Activated CD8-positive, alpha-beta memory T cell treated with anti-CD3 and anti-CD28 coated beads, Interleukin-2, amount 50 U/mL, for 4 hours (primary cell): ENCODE data around the gene ESR2.
"Not testable (repeated sequence)": the region's sequence is repeated elsewhere in the genome, so short reads cannot be mapped to it uniquely, and the experiment has no call there.

ENCODE experiments used
- DNase-seq: peaks from one replicate; pipeline ENCODE4 v3.0.0-alpha.2; 2020

Gene ESR2

DNA sequence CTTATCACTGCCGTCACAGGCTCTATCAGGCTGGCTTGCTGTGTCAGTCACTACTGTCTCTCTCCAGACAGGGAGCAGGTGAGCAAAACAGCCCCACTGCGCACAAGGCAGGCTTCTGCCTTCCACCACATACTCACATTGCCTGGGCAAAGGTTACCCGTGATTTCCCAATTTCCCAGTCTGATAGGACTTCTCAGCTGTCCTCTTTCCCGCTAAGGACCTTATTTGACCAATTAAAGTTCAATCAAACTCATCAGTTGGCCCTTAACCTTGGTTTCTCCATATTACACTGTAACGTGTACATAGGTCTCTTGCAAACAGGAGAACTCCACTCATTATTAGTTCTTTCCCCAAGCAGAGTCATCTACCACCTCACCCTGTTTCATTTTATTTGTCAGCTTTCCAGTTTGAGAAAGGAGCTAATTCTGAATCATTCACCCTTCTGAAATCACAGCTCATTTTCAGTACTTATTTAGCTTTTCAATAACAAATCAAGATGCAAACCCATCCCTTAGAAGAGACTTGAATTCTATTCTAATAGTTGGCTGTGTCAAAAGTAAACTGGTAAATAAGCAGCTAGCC, 170.8 kb downstream of the ESR2 start:
- no peak for DNase-seq

DNA sequence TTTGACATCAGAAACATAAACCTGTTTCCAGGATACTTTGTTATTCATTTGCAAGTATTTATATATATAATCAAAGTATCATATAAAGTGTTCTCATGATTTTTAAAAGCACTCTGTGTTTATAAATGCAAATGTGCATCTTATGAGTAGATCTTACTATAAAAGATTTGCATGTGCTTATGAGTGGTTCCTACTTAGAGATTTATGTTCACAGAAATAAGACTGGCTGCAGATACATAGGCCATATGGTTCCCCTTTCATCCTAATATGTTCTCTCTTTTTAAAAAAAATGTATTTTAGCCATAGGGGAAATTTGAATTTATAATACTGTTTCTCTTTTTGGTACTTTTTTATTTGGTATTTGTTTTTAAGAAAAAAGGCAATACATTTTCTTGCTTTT, 174.2 kb downstream of the ESR2 start:
- DNase-seq, result no peak

DNA sequence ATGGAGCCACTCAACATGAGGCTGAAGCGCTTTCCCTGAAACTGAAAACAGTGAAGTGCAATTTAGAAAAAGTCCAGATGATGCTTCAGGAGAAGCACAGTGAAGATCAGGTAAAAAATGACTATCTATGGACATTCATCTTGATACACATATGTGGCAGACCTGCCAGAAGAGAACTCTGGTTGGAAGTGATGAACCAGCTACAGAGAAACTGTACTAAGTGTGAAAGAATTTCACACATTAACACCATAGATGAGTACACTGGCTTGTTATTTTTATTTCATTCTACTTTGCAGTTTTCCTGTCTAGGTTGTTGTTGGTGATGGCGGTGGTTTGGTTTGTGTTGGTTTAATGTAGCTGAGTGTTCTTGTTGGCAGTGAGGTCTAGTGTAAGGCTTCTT, 174.7 kb downstream of the ESR2 start:
- no peak for DNase-seq

DNA sequence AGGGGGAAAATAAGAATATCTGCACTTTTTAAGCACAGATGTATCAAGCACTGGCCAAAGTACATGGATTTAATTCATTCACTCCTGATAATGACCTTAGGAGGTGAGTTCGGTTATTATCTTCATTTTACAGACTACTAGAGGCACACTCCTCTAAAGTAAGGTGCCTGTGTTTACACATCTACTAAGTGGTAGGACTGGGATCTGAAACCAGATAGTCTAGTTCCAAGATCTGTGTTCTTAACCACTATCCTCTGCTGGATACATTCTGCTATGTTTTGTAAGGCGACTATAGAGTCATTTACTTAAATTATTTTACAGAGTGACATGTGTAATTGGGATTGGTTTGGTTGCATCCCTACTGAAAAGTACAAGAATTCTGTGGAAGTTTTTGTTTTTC, 175.3 kb downstream of the ESR2 start:
- no peak for DNase-seq

DNA sequence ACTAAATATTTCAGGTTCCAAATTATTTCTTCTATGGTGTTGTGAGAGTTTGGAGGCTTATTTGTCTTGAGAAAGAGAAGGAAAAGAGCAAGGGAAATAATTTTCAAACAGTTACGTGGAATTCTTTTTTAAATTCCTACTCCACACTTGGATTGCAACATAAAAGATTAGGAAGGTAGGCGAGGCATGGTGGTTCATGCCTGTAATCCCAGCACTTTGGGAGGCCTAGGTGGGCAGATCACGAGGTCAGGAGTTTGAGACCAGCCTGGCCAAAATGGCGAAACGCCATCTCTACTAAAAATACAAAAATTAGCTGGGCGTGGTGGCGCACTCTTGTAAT, 175.8 kb downstream of the ESR2 start:
- DNase-seq, result not testable (repeated sequence)

DNA sequence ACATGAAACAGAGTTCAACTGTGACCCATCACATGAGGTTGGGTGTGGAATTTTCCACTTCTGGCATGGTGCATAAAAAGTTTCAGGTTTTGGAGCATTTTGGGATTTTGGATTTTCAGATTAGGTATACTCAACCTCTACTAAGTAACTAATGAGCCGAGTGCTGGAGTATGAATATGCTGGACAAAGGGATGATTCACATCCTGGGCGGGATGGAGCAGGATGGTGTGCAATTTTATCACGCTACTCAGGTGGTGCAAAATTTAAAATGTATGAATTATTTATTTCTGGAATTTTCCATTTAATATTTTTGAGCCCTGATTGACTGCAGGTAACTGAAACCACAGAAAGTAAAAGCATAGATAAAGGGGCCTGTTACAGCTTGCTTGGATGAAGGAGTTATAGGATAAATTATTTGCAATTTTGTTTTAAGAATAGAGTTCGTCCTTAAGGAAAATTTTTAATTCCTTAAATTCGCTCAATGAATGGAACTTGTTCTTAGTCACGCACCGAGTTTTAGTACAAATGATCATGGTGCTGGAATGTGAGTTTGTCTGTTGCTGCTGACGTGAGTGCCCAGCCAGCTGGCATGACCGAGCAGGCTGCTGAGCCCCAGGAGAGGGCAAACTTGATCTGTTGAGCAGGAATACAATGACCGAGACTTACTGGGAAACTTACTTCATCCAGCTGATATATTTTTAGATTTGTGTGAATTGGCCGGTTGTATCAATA, 176.3 kb downstream of the ESR2 start:
- DNase-seq, result no peak

DNA sequence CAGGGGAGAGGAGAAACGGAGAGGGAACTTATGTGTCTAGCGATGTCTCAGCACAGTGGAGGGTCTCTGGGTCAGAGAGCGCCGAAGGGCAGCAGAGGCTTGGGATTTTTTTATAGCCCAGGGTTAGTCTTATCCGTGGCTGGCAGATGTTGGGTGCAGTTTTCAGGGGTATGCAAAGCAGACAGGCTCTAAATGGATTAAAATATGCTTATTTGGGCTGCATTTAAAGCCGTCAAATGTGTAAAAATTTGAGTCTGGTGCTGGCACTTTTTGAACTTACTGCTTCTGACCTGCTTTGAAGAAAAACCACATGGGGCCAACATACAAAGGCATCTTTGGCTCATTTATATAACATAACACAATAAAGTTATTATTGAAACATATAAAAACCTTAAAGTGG, 178.8 kb downstream of the ESR2 start:
- DNase-seq, result no peak

DNA sequence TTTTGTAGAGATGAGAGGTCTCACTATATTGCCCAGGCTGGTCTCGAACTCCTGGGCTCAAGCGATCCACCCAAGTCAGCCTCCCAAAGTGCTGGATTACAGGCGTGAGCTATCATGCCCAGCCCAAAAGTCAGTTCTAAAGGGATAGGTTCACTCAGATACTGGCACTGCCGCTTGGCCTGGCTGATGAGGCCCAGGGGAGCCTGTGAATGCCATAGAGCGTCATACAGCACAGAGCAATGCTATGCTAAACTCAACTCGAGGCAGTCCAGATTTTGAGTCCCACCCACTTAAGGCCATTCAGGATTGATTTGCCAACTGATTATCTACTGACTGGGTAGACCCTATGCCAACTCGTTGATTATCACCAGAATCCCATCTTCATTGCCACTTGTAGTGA, 179.4 kb downstream of the ESR2 start:
- no peak for DNase-seq

DNA sequence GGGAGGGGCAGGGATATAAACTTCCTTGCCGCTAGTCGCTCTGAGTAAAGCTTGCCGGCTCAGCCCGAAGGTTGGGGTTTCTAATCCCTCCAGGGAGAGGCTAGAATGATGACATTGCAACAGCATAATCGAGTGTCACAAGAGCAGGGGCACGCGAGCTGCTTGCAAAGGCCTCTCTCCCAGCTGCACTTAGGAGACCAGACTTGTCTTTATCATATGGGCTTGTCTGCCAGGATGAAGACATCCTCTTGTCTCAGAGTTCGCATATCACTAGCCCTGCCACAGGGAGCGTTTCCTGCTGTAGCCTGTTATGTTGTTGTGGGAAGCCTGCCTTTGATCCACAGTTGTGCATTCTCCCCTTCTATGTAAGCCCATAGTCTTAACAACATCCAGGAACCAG, 180.0 kb downstream of the ESR2 start:
- no peak for DNase-seq

DNA sequence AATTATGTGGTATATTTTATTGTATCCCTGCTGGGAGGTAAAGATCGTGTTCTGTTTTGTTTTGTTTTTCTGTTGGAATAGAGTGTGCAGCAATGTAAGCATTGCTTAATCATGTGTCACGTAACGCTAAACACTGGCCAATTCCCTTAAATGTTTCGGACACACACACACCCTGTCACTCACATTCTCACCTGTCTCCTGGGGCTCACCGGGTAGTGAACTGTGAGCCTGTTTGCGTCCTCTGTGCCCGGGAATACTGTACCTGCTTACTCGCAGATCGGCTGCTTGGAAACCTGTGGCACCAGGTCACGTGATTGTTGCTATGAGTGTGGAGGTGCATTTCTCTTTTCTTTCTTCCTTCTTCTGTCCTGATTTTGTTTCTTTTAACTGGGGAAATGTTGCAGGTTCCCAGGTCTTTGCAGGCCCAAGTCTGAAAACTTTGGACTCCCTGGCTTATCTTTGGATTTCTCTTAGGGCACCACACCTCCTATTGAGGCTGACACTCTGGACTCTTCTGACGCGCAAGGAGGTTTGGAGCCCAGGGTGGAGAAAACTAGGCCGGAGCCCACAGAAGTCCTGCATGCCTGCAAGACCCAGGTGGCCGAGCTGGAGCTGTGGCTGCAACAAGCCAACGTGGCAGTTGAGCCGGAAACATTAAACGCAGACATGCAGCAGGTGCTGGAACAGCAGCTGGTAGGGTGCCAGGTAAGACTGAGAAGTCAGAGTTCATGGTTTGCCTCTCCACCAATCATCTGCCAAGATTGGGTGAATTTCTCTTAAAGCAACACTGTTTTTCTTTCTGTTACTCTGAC, 181.1 kb downstream of the ESR2 start:
- DNase-seq, result no peak

DNA sequence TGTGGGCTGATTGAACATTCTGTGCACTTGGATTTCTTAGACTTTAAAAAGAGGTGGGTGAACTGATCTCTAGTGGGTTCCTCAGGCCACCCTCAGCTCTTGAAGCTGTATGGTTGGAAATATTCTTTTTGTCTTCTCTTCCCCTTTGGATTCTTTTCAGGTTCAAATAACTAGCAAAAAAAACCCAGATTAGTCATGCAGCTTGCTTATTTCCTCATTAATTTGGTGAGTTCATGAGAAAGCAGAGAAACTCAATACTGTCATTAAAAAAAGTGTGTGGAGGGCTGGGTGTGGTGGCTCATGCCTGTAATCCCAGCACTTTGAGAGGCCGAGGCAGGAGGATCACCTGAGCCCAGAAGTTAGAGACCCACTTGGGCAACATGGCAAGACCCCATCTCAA, 183.4 kb downstream of the ESR2 start:
- no peak for DNase-seq

DNA sequence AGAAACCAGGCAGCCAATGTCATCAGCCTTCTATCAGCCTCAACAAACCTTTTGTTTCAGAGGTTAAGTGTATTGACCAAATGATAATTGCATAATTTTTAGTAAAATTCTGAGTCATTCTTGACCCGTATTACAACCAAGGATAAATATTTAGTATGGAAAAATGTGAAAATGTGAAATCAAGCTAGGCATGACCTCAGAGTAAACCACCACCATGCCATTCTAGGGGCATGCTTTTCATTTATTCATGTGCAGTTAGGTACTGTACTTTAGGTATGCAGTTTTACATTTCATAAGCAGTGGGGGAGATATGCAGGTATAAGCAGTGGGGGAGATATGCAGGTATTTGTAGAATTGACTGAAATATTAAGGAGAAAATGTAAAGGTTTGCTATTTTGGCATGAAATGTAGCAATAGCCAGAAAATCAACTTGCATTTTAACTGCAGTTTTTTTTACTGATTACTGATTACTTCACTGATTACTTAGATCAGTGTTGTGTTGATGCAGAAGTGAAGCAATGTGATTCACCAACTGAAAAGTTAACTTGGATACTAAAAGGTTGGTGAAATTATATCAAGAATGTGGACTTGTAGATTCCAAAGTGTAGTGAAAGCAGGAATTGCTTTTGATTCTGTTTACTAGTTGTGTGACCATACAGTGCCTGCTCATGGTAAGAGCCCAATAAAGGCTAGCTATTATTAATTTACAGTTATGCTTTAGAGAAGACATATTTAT, 184.2 kb downstream of the ESR2 start:
- DNase-seq, result no peak

DNA sequence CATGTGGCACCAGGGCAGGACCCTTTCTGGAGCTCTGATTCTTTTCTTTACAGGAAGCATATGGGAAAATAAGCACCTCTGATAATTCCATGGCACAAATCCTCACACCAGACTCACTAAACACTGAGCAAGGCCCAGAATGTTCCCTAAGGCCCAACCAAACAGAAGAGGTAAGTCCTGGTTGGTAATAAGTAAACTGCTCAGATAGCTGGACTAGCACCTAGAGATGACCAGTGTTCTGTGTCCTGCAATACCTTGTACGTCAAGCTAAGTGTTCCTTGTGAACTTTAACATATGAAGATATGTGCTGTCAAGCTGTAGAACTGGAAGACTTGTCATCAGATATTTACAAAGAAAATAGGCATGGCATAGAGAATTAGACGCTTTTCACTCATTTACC, 186.7 kb downstream of the ESR2 start:
- DNase-seq, result no peak

DNA sequence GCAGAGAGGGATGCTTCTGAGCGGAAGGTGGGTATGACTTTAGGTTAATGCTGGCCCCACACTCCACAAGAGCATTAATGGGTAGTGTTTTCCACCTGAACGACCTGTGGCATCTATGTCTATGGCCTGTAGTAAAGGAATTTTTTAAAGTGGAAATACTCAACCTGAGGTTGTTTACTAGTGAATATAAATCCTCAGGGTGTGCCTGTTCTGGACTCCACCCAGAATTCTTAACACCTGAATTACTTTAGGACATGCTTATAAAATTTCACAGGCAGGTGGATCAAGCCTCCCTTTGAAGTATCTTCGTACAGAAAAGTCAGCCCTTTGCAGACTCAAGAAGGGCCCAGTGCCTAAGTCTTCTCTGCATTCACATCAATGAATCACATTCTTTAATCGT, 196.1 kb downstream of the ESR2 start:
- DNase-seq, result no peak

DNA sequence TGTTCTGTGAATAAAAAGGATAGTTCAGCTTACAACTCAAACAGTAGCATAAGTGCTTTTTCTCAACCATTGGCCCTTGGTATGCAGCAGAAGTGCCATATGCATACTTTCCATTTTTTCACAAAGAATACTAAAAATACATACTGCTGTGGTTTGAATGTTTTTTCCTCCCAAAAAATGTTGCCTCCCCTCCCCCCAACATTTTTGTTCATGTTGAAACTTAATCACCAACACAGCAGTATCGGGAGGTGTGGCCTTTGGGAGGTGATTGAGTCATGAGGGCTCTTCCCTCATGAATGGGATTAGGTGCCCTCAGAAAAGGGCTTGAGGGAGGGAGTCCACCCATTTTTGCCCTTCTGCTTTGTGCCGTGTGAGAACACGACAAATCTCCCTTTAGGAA, 198.6 kb downstream of the ESR2 start:
- no peak for DNase-seq

DNA sequence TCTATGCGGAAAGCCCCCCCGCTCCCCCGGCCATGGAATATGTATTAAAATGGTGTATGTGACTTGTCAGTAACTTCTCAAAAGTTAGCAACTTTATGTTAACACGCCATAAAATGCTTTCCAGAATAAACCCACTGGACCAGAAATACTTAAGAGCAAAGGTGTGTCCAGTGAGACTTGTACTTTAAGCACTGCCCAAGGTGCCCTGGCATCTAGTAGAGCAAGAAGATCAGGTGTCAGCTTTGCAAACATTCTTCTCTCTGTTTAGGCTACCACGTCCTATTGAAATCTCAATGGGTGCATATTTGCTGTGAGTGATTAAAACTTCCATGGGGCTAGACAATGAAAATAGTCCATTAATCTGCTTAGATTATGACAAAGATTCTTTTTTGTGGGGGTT, 201.2 kb downstream of the ESR2 start:
- no peak for DNase-seq

DNA sequence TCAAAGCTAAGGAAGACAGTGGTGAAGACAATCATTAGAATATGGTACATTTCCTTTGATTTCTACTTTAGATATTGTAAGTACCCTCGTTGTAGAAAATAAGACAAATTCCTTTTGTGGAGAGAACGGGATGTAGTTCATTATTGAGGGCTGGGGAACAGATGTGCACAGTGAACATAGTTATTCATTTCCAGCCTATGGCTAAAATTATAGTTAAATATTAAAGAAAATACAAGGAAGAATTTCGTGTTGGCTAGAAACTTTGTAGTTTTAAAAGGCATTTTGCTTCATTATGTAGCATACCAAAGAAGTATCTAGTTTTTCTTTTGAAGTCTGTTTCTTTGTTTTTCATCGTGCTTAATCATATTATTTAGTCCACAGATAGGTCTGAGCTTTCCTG, 201.8 kb downstream of the ESR2 start:
- DNase-seq, result no peak

DNA sequence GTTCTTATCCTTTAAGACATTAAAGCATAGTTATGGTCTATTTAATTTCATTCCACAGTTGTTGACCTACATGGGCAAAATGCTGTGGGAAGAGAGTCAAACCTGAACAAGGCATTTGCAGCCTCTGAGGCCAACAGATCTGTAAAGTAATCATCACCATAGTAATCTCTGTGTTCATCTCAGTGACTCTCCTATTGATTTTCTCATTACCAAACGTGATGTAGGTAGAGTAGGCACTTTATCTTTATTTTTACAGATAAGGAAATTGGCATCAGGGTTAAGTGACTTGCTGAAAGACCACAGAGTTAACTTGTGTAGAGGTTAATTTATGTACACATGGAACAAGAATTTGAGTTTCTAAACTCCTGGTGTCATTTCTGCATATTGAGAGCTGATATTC, 203.0 kb downstream of the ESR2 start:
- DNase-seq, result no peak

DNA sequence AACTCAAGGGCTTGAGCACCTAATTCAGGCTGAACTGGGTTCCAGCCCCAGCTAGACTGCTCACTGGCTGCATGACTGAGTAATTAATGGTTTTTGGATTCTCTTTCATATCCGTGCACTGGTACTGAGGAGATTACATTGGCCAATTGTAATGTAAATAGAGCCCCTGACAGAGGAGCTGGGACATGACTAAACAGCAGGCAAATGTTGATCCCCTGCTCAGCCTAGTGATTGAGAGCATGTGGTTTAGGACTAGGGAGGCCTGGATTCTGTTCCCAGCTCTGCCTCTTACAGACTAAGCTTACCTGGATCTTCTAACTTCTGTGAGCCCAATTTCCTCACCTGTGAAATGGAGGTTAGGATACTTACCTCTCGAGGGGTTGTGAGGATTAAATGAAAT, 204.3 kb downstream of the ESR2 start:
- no peak for DNase-seq

DNA sequence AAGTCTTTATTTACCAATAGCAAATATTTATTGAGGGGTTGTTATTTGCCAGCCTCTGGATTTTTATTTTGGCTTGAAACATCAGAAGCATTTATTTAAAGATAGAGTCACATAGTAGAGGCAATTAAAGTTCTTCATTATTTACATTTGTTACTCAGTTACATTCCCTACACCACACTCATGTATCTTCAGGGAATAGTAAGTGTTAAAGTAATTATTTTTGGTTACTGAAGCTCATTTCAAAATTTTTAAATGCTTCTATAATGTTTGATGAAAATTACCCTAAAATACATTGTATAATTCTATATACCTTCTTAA, 205.6 kb downstream of the ESR2 start:
- DNase-seq, result no peak

DNA sequence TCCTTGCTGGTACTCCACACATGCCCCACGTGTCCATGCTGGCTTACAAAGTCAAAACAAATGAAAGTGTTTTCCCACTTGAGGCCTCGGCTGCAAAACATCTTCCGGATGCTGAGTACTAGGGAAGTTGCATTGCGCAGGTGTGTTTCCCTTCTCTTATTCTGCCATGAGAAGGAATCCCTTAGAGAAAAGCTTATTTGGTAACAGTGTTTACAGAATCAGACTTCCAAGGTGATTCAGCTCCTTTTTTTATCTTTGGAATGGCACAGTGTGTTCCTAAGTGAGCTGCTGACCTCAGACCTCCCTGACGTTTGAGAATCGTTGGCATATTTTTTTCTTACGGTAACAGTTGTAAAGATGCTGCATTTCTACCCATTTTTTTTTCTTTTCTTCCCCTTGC, 211.3 kb downstream of the ESR2 start:
- DNase-seq, result no peak

DNA sequence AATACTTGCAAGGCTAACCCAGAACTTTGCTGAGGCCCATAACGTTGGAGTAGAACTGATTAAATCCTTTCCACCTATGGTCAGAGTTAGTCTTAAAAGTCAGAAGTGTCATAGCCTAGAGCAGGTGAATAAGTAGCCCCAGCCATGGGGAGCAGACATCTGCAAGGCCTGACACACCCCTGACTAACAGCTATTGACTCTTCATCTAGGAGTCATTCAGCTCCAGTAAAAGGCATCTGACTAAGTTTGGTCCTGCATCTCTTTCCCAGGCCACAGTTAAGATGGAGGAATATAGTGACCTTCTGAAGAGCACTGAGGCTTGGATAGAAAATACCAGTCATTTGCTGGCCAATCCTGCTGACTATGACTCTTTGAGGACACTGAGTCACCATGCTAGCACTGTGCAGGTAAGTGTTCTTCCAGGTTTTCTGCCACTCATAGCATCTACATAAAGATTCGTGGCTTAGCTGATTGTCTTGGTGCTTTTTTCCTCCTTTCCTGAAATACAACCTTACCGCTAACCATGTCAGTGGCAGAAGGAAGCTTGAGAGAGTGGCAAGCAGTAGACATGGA, 212.9 kb downstream of the ESR2 start:
- DNase-seq, result no peak

DNA sequence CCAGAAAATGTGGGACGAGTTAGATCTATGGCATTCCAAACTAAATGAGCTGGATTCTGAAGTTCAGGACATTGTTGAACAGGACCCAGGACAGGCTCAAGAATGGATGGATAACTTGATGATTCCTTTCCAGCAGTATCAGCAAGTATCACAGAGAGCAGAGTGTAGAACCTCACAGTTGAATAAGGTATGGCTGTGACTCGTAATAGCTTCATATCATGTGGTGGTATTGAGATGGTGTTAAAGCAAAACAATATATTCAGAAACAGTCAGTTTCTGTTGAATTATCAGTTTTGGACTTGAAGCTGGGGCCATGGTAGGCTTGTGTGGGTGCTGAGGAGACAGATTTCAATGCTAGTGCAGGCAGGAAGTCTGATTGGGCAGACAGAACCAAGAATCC, 213.7 kb downstream of the ESR2 start:
- DNase-seq, result no peak

DNA sequence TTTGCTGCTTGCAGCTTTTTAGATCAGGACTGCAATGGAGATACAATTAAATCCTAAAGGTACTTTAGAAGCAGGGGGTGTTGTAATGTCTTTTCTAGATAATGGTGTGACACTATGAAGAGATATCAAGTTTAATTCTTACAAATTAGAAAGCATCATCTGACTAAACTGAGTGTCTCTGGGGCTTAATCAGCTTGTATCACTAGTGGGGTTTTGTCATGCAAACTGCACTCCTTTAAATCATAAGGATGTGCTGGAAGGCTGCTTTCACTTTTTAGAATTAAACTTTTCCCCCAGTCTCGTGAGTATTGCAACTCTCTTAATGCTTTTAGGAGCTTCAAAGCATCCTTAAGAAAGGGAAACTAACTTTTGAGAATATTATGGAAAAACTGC, 218.6 kb downstream of the ESR2 start:
- no peak for DNase-seq
